ENCODE data around the gene CEP72.

DNA sequence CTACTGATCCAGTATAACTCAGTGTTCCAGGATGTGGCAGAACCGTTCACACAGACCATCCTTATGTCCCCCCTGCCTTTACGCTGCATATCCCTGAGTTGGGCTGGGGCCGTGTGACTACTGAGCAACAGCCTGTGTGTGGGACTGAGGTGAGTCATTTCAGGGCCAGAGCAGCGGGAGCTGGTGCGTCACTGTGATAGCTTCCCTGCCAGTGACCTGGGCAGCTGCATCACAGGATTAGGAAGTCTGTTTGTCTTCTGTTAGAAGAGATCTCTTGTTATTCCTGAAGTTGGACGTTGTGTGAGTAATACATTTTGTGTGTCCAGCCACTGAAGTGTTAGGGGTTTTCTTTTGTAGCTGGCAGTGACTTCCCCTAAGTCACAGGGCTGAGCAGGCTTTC is 45.4 kb downstream of the CEP72 start:
- TF ChIP-seq, protein P1, sequence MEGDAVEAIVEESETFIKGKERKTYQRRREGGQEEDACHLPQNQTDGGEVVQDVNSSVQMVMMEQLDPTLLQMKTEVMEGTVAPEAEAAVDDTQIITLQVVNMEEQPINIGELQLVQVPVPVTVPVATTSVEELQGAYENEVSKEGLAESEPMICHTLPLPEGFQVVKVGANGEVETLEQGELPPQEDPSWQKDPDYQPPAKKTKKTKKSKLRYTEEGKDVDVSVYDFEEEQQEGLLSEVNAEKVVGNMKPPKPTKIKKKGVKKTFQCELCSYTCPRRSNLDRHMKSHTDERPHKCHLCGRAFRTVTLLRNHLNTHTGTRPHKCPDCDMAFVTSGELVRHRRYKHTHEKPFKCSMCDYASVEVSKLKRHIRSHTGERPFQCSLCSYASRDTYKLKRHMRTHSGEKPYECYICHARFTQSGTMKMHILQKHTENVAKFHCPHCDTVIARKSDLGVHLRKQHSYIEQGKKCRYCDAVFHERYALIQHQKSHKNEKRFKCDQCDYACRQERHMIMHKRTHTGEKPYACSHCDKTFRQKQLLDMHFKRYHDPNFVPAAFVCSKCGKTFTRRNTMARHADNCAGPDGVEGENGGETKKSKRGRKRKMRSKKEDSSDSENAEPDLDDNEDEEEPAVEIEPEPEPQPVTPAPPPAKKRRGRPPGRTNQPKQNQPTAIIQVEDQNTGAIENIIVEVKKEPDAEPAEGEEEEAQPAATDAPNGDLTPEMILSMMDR (IDR thresholded peaks at IDR 0.05): no peak
- TF ChIP-seq, protein P2, sequence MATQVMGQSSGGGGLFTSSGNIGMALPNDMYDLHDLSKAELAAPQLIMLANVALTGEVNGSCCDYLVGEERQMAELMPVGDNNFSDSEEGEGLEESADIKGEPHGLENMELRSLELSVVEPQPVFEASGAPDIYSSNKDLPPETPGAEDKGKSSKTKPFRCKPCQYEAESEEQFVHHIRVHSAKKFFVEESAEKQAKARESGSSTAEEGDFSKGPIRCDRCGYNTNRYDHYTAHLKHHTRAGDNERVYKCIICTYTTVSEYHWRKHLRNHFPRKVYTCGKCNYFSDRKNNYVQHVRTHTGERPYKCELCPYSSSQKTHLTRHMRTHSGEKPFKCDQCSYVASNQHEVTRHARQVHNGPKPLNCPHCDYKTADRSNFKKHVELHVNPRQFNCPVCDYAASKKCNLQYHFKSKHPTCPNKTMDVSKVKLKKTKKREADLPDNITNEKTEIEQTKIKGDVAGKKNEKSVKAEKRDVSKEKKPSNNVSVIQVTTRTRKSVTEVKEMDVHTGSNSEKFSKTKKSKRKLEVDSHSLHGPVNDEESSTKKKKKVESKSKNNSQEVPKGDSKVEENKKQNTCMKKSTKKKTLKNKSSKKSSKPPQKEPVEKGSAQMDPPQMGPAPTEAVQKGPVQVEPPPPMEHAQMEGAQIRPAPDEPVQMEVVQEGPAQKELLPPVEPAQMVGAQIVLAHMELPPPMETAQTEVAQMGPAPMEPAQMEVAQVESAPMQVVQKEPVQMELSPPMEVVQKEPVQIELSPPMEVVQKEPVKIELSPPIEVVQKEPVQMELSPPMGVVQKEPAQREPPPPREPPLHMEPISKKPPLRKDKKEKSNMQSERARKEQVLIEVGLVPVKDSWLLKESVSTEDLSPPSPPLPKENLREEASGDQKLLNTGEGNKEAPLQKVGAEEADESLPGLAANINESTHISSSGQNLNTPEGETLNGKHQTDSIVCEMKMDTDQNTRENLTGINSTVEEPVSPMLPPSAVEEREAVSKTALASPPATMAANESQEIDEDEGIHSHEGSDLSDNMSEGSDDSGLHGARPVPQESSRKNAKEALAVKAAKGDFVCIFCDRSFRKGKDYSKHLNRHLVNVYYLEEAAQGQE (IDR thresholded peaks at IDR 0.05; ENCODE audit: insufficient read depth in 1 of 2, low read depth in 2 of 2, low read length in 1 of 2): no peak
- TF ChIP-seq POLR2AphosphoS5 (IDR thresholded peaks at IDR 0.05; ENCODE audit: low read depth, low read length): no peak
- no peak for TF ChIP-seq TCF7L2 (IDR thresholded peaks at IDR 0.05; ENCODE audit: low read depth, low read length)
